Endothelial cell of hepatic sinusoid (primary cell): ENCODE results near the gene KLHL26.

Source experiments
- in situ Hi-C: cut with HindIII; loops from 2 replicates; pipeline ENCODE4 v1.10.0; 2017; ENCODE audit warnings: low sequenced_read_pairs

KLHL26 gene

DNA sequence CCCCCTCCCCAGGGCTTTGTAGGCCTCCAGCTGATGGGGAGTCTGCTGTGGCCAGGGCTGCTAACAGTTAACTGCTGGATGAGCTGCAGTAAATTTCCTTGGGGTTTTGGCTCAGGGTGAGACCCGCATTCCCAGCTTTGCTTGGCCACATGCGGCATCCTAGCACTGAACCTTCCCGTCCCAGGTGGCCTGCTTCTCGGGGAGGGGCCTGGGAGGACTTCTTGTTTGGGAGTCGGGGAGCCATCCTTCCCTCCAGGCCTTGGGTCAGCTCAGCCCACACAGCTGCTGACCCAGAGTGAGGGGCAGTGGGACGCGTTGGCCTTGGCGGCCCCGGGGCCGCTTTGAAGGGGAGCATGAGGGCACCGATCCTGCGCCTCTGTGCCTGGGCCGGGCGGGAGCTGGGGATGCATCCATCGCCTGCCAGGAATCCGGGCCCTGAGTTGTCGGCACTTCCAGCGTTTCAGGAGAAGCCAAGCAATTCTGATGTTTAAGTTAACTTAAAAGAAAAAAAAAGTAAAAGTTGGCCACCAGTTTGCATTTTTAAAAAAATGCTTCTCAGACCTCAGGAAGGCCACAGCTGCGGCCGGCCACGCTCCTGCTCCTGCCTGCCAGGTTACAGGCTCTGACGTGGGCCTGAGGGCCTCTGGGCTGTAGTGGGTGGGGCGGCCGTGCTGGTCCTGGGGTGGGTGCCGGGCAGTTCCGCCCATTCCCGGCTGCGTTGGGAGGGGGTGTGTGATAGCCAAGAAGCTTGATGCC is 74.3 kb downstream of the KLHL26 start:
- in situ Hi-C loops = no loop called here

DNA sequence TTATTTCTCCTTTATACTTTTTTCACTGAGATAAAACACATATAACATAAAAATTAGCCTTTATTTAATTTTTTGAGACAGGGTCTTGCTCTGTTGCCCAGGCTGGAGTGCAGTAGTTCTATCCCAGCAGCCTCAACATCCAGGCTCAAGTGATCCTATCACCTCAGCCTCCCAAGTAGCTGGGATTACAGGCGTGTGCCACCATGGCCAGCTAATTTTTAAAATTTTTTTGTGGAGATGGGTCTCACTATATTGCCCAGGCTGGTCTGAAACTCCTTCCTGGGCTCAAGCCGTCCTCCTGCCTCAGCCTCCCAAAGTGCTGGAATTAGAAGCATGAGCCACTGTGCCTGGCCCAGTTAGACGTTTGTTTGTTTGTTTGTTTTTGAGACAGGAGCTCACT is 75.1 kb downstream of the KLHL26 start:
- in situ Hi-C loops = no loop called here

DNA sequence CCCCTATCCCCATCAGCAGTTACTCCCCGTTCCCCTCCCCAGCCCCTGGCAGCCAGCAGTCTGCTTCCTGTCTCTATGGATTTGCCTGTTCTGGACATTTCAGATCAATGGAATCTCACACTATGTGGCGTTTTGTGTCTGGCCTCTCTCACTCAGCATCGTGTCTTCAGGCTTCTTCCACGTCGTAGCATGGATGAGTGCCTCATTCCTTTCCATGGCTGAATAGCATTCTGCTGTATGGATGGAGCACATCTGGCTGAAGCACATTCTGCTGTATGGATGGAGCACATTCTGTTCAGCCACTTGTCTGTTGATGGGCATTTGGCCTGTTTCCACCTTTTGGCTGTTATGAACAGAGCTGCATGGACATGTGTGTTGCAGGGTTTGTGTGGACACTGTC is 76.2 kb downstream of the KLHL26 start:
- in situ Hi-C loops = no loop called here

DNA sequence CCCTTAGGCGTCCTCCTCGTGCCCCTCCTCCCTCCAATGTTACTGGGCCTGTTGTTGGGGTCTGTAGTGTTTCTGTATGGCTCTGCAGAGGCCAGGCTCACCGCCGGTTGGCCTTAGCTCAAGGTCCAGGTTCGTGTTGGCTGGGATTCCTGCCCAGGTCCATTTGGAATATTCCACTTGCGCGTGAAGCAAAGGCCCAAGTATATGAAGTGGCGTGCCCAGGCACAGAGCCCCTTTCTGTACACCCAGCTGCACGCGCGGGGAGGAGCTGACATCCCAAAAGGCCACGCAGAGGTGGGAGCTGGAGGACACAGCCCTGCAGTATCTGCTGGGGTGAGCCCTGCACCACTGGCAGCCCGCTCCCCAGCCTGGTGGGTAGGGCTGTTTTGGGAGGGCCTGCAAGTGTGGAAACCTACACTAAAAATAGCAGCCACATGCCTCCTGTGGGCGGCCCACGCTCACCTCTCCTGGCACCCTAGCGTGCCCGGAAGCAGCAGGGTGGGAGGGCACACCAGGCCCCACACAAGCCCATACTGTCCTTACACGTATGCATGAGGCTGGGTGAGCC is 76.8 kb downstream of the KLHL26 start:
- in situ Hi-C loops = no loop called here

DNA sequence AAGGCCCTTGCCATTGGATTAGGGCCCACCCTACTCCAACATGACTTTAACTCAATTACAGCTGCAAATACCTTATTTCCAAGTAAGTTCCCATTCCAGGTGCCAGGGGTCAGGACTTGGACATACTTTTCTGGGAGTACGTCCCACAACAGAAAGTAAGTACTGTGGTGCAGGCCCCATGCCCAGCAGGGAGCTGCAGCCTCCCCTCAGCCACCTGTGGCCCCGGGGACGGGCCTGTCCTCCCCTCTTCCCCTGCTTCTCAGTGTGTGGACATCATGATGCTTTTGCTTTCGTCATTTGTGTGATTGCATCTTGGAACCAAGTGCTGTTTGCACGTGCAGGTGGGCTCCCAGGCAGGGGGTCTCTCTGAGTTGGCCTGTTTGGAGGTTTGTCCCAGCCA is 78.6 kb downstream of the KLHL26 start:
- in situ Hi-C loops = no loop called here

DNA sequence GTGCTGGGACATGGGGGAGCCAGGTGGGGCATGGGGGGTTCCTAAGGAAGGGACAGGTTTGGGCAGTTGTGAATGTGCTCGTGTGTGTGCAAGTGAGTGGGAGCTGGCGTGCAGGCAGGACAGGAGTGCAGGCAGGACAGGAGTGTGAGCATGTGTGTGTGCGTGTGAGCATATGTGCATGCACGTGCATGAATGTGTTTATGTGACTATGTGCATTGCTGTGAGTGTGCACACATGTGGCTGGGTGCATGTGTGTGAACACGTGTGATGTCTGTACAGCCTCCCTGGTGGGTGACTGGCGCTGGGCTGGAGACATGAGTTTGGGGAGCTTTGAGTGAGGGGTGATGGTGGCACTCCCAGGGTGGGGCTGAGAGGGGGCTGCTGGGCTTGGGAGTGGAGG is 80.0 kb downstream of the KLHL26 start:
- in situ Hi-C loops = no loop called here

DNA sequence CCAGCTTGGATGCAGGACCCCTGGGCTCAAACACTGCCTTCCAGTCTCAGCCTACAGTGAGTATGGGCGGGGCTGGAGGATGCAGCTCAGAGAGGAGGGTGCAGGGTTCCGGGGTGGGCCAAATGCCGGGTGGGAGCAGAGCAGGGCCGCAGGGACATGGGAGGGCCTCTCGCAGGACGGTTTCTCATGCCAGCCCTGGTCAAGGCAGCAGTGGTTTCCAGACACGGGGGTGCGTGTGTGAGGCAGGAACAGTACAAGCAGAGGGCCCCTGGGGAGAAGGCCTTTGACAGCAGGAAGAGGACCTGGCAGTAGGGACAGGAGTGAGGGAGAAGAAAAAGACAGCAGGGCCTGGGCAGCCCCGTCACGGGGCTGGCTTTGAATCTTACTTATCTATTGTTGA is 80.8 kb downstream of the KLHL26 start:
- in situ Hi-C loops = no loop called here

DNA sequence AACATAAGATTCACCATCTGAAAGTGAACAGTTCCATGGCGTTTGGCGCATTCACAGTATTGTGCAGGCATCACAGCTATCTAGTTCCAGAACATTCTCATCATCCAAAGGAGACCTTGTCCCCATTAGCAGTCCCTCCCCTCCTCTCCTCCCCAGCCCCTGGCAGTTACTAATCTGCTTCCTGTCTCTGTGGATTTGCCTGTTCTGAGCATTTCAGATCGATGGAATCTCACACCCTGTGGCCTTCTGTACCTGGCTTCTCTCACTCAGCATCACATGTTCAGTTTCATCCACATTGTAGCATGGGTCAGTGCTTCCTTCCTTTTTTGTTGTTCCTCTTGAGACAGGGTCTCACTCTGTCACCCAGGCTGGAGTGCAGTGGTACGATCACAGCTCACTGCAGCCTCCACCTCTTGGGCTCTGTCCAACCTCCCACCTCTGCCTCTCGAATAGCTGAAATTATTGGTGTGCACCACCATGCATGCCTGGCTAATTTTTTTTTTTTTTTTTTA is 81.2 kb downstream of the KLHL26 start:
- in situ Hi-C loops = no loop called here

DNA sequence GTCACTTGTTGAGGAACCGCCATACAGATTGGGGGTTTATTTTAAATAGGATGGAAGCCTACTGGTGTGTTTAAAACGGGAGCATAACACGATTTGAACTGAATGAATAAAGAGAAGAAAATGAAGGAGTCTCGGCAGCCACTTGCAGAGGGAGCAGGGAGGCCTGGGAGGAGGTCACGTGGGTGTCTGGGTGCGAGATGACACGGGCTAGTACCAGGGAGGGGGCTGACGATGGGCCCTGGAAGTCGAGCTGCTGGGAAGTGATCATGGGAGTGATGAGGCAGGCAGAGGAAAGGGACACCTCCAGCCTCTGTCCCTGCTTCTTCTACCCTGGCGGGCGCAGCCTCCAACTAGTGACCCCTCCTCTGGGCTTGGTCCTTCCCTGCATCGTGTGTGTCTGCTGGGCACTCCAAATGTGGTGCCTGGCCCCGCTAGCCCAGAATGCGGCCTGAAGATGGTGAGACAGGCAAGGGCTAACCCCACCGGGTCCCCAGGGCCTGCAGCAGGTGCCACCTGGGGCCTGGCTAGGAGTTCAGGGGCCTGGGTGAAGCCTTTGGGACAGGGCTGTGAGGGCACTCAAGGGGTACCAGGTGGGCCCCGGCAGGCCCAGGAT is 82.1 kb downstream of the KLHL26 start:
- in situ Hi-C loops = no loop called here

DNA sequence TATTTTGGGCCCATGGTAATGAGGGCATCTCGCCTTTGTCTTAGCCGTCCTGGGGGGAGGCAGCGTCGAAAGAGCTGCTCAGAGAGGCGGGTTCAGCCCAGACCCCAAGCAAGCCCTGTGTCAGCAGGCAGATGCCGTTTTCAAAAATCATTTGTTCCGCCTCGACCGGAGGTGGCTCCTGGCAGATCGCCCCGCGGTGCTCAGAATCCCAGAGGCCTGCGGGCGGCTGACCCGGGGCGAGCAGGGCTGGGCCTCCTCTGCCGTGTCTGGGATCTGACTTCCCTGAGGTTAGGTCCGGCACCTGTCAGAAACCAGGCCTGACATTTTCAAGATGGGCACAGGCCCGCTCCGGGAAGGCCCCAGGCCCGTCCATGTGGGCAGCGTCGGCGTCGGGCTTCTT is 82.7 kb downstream of the KLHL26 start:
- in situ Hi-C loops = no loop called here
